GM12878 (cell line): ENCODE data around the gene LIN37. TPM values are rescaled to one million over a fixed set of nuclear protein-coding genes. Genes with fewer than 3 reads are reported as not detected.

ENCODE experiments used
- ATF3 ChIP-seq: IDR thresholded peaks from 2 replicates; pipeline ENCODE4 v1.6.1; 2011; ENCODE audit warnings: low read depth, mild to moderate bottlenecking, low read length, moderate library complexity, borderline replicate concordance; ENCODE audit errors: extremely low read depth
- BCLAF1 ChIP-seq: fragments of 450-650 bp; IDR thresholded peaks from 2 replicates; pipeline ENCODE4 v1.6.1; 2017; ENCODE audit warnings: antibody characterized with exemption, mild to moderate bottlenecking, moderate library complexity
- HDAC6 ChIP-seq: fragments of 200-600 bp; sonication (generic); IDR thresholded peaks from one replicate; pipeline ENCODE4 v1.8.0; 2017; ENCODE audit warnings: antibody characterized with exemption; ENCODE audit not compliant: unreplicated experiment
- HDGF ChIP-seq: fragments of 450-650 bp; IDR thresholded peaks from 2 replicates; pipeline ENCODE4 v1.6.1; 2016; ENCODE audit warnings: antibody characterized with exemption
- JUNB ChIP-seq: IDR thresholded peaks from 2 replicates; pipeline ENCODE4 v1.6.1; 2016; ENCODE audit warnings: antibody characterized with exemption, mild to moderate bottlenecking
- JUND ChIP-seq: IDR thresholded peaks from 2 replicates; pipeline ENCODE4 v1.6.1; 2012; ENCODE audit warnings: low read depth, mild to moderate bottlenecking, low read length, improper control_type of control experiment, moderate library complexity
- MEF2A ChIP-seq: IDR thresholded peaks from 2 replicates; pipeline ENCODE4 v1.6.1; 2011; ENCODE audit warnings: low read depth, mild to moderate bottlenecking, low read length, moderate library complexity; ENCODE audit not compliant: insufficient read depth
- PKNOX1 ChIP-seq: fragments of 450-650 bp; IDR thresholded peaks from 2 replicates; pipeline ENCODE4 v1.6.1; 2016; ENCODE audit warnings: mild to moderate bottlenecking
- POLR2AphosphoS5 ChIP-seq: IDR thresholded peaks from 2 replicates; pipeline ENCODE4 v1.6.1; 2011; ENCODE audit warnings: mild to moderate bottlenecking, low read length, inconsistent platforms
- PRDM15 ChIP-seq: fragments of 450-650 bp; formaldehyde crosslinking; IDR thresholded peaks from 2 replicates; pipeline ENCODE4 v1.4.0; 2020; ENCODE audit warnings: mild to moderate bottlenecking, moderate library complexity
- REST ChIP-seq: IDR thresholded peaks from 2 replicates; pipeline ENCODE4 v1.6.1; 2012; ENCODE audit warnings: mild to moderate bottlenecking, low read depth, low read length
- SIN3A ChIP-seq: IDR thresholded peaks from 2 replicates; pipeline ENCODE4 v1.6.1; 2012; ENCODE audit warnings: low read depth, low read length, improper control_type of control experiment
- SP1 ChIP-seq: IDR thresholded peaks from one replicate; pipeline ENCODE4 v1.6.1; 2011; ENCODE audit warnings: low read depth, low read length
- SUZ12 ChIP-seq: fragments of 200-600 bp; sonication (generic); IDR thresholded peaks from one replicate; pipeline ENCODE4 v1.6.1; 2018; ENCODE audit warnings: antibody characterized with exemption, mild to moderate bottlenecking; ENCODE audit not compliant: unreplicated experiment
- TAF1 ChIP-seq: IDR thresholded peaks from 2 replicates; pipeline ENCODE4 v1.6.1; 2011; ENCODE audit warnings: mild to moderate bottlenecking, low read depth, low read length, borderline replicate concordance
- TARDBP ChIP-seq: IDR thresholded peaks from 2 replicates; pipeline ENCODE4 v1.6.1; 2016; ENCODE audit warnings: borderline replicate concordance
- TCF7 ChIP-seq: IDR thresholded peaks from 2 replicates; pipeline ENCODE4 v1.6.1; 2014; ENCODE audit warnings: antibody characterized with exemption, borderline replicate concordance
- YBX1 ChIP-seq: fragments of 450-650 bp; IDR thresholded peaks from 2 replicates; pipeline ENCODE4 v1.6.1; 2016; ENCODE audit warnings: antibody characterized with exemption
- polyA plus RNA-seq, 11 experiments: library from polyadenylated mRNA; depleted of rRNA in 4 of 11; unstranded in 6 of 11; stranded (reverse) in 5 of 11; fragments of >200 nt; fragmentation: Nextera tagmentation in 4 of 11; fragmentation: Illumina TruSeq in 1 of 11; extraction: Ambion mirVana in 4 of 11; extraction: Trizol in 1 of 11; gene quantifications; 1 replicate in 1 of 11; 2 replicates in 10 of 11; pipeline versions ENCODE4 v1.2.1 to v1.2.3, GENCODE V29; 2011 to 2016; ENCODE audit warnings: inconsistent platforms in 2 of 11, missing spikeins in 2 of 11, low read depth in 1 of 11
- total RNA-seq, 4 experiments: library from RNA; depleted of rRNA in 3 of 4; stranded (reverse); fragments of >200 nt in 3 of 4; fragmentation: Illumina TruSeq in 1 of 4; extraction: Trizol in 1 of 4; gene quantifications; 2 replicates each; pipeline versions ENCODE4 v1.2.1 to v1.2.3, GENCODE V29; 2013 to 2021

The LIN37 gene
- total and polyA plus RNA-seq, 10 of the 15 experiments (the other 5 are each of a cell fraction or from before 2014, with no cell fraction given) = 0.69 to 11.9 (median 7.6) TPM

GRCh38 chr19:35745328-35746086, 2.9 kb upstream of the LIN37 start, which contains the start of the genes PSENEN and U2AF1L4 (continued):
- no peak for TF ChIP-seq SUZ12
- peak; percentile 27; the same call in 1 of the 2 replicates for TF ChIP-seq ATF3
- peak; percentile 47; the same call in 1 of the 2 replicates for TF ChIP-seq POLR2AphosphoS5
- 0 out of 2 replicates have a peak, but pooled peaks have one; percentile 2 for TF ChIP-seq PKNOX1
- TF ChIP-seq MEF2A = no peak
- TF ChIP-seq JUNB = no peak
- no peak for TF ChIP-seq YBX1
- TF ChIP-seq JUND = 0 out of 2 replicates have a peak, but pooled peaks have one; percentile 28
- no peak for TF ChIP-seq REST
- TF ChIP-seq HDAC6 = no peak
- TF ChIP-seq TARDBP = 0 out of 2 replicates have a peak, but pooled peaks have one; percentile 49
- TF ChIP-seq TCF7 = no peak
- TF ChIP-seq HDGF = no peak
- TF ChIP-seq PRDM15 = no peak
- peak; percentile 26 for TF ChIP-seq SP1
- TF ChIP-seq SIN3A = peak; percentile 95
- TF ChIP-seq TAF1 = peak; percentile 60; the same call in 1 of the 2 replicates
- no peak for TF ChIP-seq BCLAF1
